ENCODE data around the gene C5orf46.
"Not testable (repeated sequence)": the region's sequence is repeated elsewhere in the genome, so short reads cannot be mapped to it uniquely, and the experiment has no call there.

Gene C5orf46

DNA sequence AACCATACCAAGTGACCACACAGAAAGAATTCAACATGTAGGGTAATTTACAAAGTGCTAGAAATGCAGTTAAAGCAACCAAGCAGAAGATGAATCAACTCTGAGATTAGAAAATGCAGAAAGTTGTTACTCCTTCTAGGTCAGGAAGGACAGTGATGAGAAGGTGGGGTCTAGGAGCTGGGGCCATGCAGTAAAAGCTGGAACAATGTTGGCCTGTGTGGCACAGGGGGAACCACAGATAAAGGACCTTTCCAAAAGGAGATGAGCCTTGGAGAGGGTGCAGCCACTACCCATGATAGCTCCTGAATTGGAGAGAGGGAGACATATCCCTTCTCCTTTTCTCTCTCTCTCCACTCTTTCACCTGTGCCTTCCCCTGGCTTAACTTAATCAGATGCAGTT lies 30.2 kb downstream of the C5orf46 start:
- no peak for DNase-seq (ENCODE audit: low read depth)
- TF ChIP-seq CTCF (IDR thresholded peaks at IDR 0.05; ENCODE audit: control insufficient read depth, insufficient read depth, low read depth, low read length, missing control alignments): no peak
- H3K4me3 ChIP-seq (ENCODE audit: control insufficient read depth, low read depth, low read length): no peak overlapping the region

DNA sequence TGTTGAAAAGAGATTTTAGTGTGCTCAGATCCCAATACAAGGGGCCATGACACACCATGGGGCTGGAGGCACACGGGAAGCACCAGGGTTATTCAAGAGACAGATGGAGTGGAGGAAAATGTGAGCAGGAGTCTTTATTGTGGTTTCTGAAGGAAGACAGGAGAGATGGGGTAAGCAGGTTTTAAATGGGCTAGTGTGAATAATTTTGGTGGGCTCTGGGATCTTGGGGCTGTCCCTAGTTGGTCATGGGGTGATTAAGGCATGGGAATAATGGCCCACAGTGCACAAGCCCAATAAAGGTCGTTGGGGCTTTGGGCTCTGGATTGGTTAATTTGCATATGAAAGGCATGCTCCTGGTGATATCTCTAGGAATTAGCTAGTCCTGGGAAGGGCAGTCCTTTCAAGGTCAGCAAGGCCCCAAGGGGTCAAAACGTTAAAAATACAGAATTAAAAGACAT lies 31.4 kb downstream of the C5orf46 start:
- no peak for TF ChIP-seq CTCF (IDR thresholded peaks at IDR 0.05; ENCODE audit: control insufficient read depth, insufficient read depth, low read depth, low read length, missing control alignments)
- DNase-seq (ENCODE audit: low read depth): no peak
- no peak overlapping the region for H3K4me3 ChIP-seq (ENCODE audit: control insufficient read depth, low read depth, low read length)

DNA sequence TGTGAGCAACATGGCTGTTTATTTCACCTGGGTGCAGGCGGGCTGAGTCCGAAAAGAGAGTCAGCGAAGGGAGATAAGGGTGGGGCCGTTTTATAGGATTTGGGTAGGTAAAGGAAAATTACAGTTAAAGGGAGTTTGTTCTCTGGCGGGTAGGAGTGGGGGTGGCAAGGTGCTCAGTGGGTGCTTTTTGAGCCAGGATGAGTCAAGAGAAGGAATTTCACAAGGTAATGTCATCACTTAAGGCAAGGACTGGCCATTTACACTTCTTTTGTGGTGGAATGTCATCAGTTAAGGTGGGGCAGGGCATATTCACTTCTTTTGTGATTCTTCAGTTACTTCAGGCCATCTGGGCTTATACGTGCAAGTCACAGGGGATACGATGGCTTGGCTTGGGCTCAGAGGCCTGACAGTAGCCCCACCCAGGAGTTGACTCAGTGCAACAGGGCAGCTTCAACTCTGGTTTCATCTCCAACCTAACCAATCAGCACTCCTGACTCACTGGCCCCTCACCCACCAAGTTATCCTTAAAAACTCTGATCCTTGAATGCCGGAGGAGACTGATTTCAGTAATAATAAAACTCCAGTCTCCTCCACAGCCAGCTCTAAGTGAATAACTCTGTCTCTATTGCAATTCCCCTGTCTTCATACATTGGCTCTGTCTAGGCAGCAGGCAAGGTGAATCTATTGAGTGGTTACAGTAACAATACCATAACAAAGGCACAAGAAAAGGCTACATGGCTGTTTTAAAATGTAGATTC lies 32.0 kb downstream of the C5orf46 start:
- H3K4me3 ChIP-seq (ENCODE audit: control insufficient read depth, low read depth, low read length); DNase-seq (ENCODE audit: low read depth): not testable (repeated sequence)

DNA sequence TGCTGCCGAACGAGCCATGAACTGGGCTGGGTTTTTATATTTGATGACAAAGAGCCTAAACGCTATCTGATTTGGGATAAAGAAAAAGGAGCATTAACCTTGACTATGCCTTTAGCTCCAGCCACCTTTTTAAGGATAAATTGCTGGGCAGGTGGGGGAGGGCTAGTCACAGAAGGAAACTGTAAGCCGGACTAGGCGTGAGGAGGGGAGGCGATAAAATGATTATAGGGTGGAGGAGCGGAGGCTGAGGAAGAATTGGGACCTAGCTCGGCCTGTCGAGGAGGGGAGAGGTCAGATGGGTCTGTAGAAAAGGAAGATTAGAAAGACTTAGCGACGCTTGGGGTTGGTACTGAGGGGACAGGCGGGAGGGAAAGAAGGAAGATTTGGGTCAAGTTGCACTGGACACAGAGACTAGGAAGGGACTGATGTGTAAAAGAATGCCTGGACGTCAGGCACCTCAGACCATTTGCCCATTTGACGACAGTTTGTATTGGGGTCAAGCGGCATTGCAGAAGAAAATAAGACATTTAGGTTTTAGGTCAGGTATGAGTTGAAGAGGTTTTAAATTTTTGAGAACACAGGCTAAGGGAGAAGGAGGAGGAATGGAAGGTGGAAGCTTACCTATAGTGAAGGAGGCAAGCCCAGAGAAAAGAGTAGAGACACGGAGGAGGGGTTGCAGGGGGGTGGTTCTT lies 33.4 kb downstream of the C5orf46 start:
- not testable (repeated sequence) for H3K4me3 ChIP-seq (ENCODE audit: control insufficient read depth, low read depth, low read length); DNase-seq (ENCODE audit: low read depth)

DNA sequence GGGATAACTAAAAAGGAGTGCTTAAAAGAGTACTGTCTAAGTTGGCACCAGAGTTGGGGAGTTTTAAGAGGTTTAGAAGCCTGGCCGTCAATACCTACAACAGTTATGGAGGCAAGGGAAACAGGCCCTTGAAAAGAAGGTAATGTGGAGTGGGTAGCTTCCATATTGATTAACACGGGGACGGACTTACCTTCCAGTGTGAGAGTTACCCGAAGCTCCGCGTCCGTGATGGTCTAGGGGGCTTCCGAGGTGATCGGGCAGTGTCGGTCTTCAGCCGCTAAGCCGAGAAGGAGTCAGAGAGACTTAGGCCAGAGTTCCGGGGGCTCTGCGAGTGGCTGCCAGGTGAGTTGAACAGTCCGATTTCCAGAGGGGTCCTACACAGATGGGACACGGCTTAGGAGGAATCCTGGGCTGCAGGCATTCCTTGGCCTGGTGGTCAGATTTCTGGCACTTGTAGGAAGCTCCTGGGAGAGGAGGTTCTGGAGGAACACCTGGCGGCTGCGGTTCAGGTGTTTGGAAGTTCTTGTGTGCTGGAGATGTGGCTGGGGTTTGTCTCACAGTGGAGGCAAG lies 34.3 kb downstream of the C5orf46 start:
- not testable (repeated sequence) for DNase-seq (ENCODE audit: low read depth); H3K4me3 ChIP-seq (ENCODE audit: control insufficient read depth, low read depth, low read length)

GRCh38 chr5:147869892-147870291 lies 36.4 kb downstream of the C5orf46 start:
- not testable (repeated sequence) for H3K4me3 ChIP-seq (ENCODE audit: control insufficient read depth, low read depth, low read length)

GRCh38 chr5:147869112-147869511 lies 37.2 kb downstream of the C5orf46 start:
- DNase-seq (ENCODE audit: low read depth): no peak
- no peak overlapping the region for H3K4me3 ChIP-seq (ENCODE audit: control insufficient read depth, low read depth, low read length)
- TF ChIP-seq CTCF (IDR thresholded peaks at IDR 0.05; ENCODE audit: control insufficient read depth, insufficient read depth, low read depth, low read length, missing control alignments): no peak

More at GRCh38 chr5:147869892-147870291, 36.4 kb downstream of the C5orf46 start:
- DNase-seq (ENCODE audit: low read depth): not testable (repeated sequence)

GRCh38 chr5:147863454-147864158 lies 42.7 kb downstream of the C5orf46 start:
- DNase-seq (ENCODE audit: low read depth): no peak
- no peak overlapping the region for H3K4me3 ChIP-seq (ENCODE audit: control insufficient read depth, low read depth, low read length)
- no peak for TF ChIP-seq CTCF (IDR thresholded peaks at IDR 0.05; ENCODE audit: control insufficient read depth, insufficient read depth, low read depth, low read length, missing control alignments)
